OCI-LY3 (cell line): Measurements from ENCODE around the gene RNF149.
A peak's percentile ranks its signal among the peaks of the same experiment; 100 is the strongest.

Source experiments
- H2AFZ ChIP-seq: fragments of 200-600, 300-600 bp; shearing (Covaris generic); 2 replicates; pipeline ENCODE4 v1.6.0; 2014; ENCODE audit warnings: antibody characterized with exemption, low read depth, low read length
- H3K27ac ChIP-seq: fragments of 200-600, 300-600 bp; sonication (generic); 2 replicates; pipeline ENCODE4 v1.5.1; 2014; ENCODE audit warnings: mild to moderate bottlenecking, low read length, moderate library complexity, mixed read lengths
- H3K27me3 ChIP-seq: fragments of 200-600, 300-600 bp; sonication (generic); 2 replicates; pipeline ENCODE4 v1.6.1; 2014; ENCODE audit warnings: low read depth, low read length, mixed read lengths
- H3K36me3 ChIP-seq: fragments of 200-600, 300-600 bp; sonication (generic); replicated peaks from 2 replicates; pipeline ENCODE3; 2014; ENCODE audit warnings: low read depth, low read length, mixed read lengths
- H3K4me1 ChIP-seq: fragments of 300-600, 200-600 bp; sonication (generic); 2 replicates; pipeline ENCODE4 v1.6.1; 2014; ENCODE audit warnings: low read length, mixed read lengths
- H3K4me2 ChIP-seq: fragments of 200-600, 300-600 bp; sonication (generic); 2 replicates; pipeline ENCODE4 v1.6.1; 2014; ENCODE audit warnings: low read length, mixed read lengths
- H3K4me3 ChIP-seq: fragments of 300-600, 200-600 bp; sonication (generic); 2 replicates; pipeline ENCODE4 v1.5.1; 2014; ENCODE audit warnings: antibody characterized with exemption, mild to moderate bottlenecking, low read length, moderate library complexity
- H3K79me2 ChIP-seq: fragments of 300-600, 200-600 bp; shearing (Covaris generic); 2 replicates; pipeline ENCODE4 v1.6.1; 2014; ENCODE audit warnings: mild to moderate bottlenecking, low read length, mixed read lengths
- H3K9ac ChIP-seq: fragments of 300-600, 200-600 bp; shearing (Covaris generic); 2 replicates; pipeline ENCODE4 v1.6.0; 2014; ENCODE audit warnings: mild to moderate bottlenecking, low read length, moderate library complexity
- H3K9me3 ChIP-seq: fragments of 200-600, 300-600 bp; shearing (Covaris generic); 2 replicates; pipeline ENCODE4 v1.6.1; 2014; ENCODE audit warnings: low read length, mixed read lengths; ENCODE audit not compliant: insufficient read depth
- H4K20me1 ChIP-seq: fragments of 200-600, 300-600 bp; sonication (generic); 2 replicates; pipeline ENCODE4 v1.6.1; 2016; ENCODE audit warnings: low read length, mixed read lengths; ENCODE audit not compliant: insufficient read depth
- EZH2phosphoT487 ChIP-seq: fragments of 200-600 bp; shearing (Covaris generic); IDR thresholded peaks from 2 replicates; pipeline ENCODE4 v1.6.1; 2018; ENCODE audit warnings: antibody characterized with exemption, mixed run types, low read depth
- TF ChIP-seq, protein P1 (sequence below): fragments of 200-600, 300-600 bp; sonication (generic); IDR thresholded peaks from 2 replicates; pipeline ENCODE4 v1.5.1; 2014; ENCODE audit warnings: antibody characterized with exemption, low read length, low read depth

The RNF149 gene

DNA sequence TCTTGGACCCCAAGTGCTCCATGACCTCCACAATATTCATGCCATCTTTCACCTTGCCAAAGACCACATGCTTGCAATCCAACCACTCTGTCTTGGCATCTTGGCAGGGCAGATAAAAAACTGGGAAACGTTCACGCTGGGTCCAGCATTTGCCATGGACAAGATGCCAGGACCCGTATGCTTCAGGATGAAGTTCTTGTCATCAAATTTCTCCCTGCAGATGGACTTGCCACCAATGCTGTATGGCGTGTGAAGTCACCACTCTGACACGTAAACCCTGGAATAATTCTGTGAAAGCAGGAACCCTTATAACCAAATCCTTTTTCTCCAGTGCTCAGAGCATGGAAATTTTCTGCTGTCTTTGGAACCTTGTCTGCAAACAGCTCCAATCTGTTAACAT lies 34.4 kb downstream of the RNF149 start:
- no peaks in the 10 kb centered on the region for H3K9me3 ChIP-seq
- no peaks in the 10 kb centered on the region for H3K79me2 ChIP-seq
- TF ChIP-seq, protein P1, sequence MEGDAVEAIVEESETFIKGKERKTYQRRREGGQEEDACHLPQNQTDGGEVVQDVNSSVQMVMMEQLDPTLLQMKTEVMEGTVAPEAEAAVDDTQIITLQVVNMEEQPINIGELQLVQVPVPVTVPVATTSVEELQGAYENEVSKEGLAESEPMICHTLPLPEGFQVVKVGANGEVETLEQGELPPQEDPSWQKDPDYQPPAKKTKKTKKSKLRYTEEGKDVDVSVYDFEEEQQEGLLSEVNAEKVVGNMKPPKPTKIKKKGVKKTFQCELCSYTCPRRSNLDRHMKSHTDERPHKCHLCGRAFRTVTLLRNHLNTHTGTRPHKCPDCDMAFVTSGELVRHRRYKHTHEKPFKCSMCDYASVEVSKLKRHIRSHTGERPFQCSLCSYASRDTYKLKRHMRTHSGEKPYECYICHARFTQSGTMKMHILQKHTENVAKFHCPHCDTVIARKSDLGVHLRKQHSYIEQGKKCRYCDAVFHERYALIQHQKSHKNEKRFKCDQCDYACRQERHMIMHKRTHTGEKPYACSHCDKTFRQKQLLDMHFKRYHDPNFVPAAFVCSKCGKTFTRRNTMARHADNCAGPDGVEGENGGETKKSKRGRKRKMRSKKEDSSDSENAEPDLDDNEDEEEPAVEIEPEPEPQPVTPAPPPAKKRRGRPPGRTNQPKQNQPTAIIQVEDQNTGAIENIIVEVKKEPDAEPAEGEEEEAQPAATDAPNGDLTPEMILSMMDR, result no peak
- TF ChIP-seq EZH2phosphoT487, result no peak
- H3K36me3 ChIP-seq, result peaks cover 16% of the 10 kb centered on the region
- no peak overlapping the region for H2AFZ ChIP-seq
- H3K4me1 ChIP-seq, result peaks cover 16% of the 10 kb centered on the region
- no peak overlapping the region for H3K4me3 ChIP-seq
- H3K27ac ChIP-seq, result no peak overlapping the region
- no peak overlapping the region for H3K4me2 ChIP-seq
- no peaks in the 10 kb centered on the region for H4K20me1 ChIP-seq
- H3K27me3 ChIP-seq, result peaks cover 4% of the 10 kb centered on the region; the same call in 1 of the 2 replicates
- no peak overlapping the region for H3K9ac ChIP-seq

DNA sequence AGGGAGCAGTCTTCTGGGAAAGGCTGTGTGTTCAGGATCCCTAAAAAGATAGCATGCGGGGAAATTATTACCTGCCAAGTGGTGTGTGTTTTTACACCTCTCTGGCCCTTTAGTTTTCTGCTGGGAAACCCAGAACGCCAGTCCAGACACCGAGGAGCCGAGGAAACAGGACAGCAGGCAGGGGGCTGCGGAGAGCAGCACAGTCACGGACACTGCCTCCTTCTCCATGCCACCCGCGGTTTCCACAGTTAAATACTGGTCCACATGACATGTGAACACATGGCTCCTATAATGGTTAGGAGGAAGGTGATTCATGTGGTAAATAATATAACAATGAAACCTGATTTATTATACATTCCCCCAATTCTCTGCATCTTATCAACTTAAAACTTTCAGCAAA lies 35.4 kb downstream of the RNF149 start:
- Histone ChIP-seq H2AFZ (no peak overlapping the region), H3K4me2 (peak overlapping the region; percentile 67), H4K20me1 (no peaks in the 10 kb centered on the region), H3K36me3 (peaks cover 27% of the 10 kb centered on the region), H3K4me1 (peaks cover 19% of the 10 kb centered on the region), H3K9ac (no peak overlapping the region), H3K9me3 (no peaks in the 10 kb centered on the region), H3K27ac (peak overlapping the region; percentile 64), H3K27me3 (0 out of 2 replicates have a peak, but pooled peaks cover 4% of the 10 kb centered on the region), H3K4me3 (no peak overlapping the region), H3K79me2 (no peaks in the 10 kb centered on the region)
- no peak for TF ChIP-seq EZH2phosphoT487
- TF ChIP-seq, protein P1, result no peak

DNA sequence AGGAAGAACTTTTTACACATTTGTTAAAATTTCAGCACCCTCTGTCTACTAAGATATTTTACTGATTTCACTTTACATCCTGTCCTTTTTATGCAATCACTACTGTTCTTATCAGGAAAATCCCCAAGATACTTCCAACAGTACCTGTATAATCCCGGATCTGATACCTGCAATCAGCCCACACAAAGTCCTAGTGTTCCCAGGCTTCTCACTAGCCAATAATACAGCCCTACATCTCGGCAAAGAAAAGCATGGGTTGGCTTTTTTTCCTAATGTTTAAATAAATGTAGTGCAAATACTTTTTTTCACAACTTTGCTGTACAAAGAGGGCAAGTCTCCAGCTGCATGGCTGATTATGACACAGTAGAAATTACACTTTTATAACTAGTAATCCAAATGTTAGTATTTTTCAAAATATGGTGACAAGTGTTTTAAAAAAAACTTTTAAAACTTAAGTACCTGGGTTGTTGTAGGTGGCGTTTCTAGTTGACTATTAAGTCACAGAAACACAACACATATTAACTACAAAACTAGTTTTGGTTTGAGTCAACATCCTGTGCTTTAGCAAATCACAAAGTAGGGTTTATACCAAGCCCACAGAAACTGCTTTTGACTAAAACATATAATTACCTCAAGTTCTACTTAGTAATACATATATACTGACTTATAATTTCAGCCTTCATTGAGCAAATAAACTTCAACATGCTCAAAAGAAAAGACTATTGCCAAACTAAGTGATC lies 36.3 kb downstream of the RNF149 start:
- H3K36me3 ChIP-seq, result peaks cover 30% of the 10 kb centered on the region
- TF ChIP-seq EZH2phosphoT487, result no peak
- TF ChIP-seq, protein P1, result no peak

DNA sequence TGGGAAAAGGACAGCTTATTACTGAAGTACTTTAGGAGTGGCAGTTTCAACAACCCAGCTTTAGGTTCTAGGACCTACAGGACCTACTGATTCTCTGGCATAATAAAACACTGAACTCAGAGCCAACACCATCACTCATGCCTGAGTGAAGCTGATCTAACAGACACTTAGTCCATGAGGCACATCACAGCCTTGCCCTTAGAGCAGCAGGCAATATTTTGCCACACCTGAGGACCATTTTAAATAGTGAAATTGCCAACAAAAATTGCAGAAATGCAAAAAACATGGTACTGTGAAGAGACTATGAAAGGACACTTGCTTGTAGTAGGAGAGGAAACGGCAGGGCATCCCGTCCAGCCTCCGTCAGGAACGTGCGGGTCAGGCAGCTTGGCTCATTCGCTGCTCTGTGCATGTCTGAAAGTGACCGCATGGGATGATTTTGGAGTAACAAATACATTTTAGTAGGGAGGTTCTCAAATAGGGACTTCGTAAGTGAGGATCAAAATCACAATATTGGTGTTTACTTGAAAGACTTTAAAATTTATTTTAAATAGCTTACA lies 37.7 kb downstream of the RNF149 start:
- no peaks in the 10 kb centered on the region for H3K9me3 ChIP-seq
- no peak overlapping the region for H3K4me3 ChIP-seq
- no peaks in the 10 kb centered on the region for H3K79me2 ChIP-seq
- no peak overlapping the region for H3K27ac ChIP-seq
- H3K4me1 ChIP-seq, result peaks cover 28% of the 10 kb centered on the region
- no peaks in the 10 kb centered on the region for H4K20me1 ChIP-seq
- H3K9ac ChIP-seq, result no peak overlapping the region
- H3K36me3 ChIP-seq, result peaks cover 41% of the 10 kb centered on the region
- H3K4me2 ChIP-seq, result no peak overlapping the region
- no peaks in the 10 kb centered on the region for H3K27me3 ChIP-seq
- no peak overlapping the region for H2AFZ ChIP-seq
- TF ChIP-seq EZH2phosphoT487, result no peak
- TF ChIP-seq, protein P1, result no peak

More for the DNA sequence above, 36.3 kb downstream of the RNF149 start:
- Histone ChIP-seq H3K79me2 (no peaks in the 10 kb centered on the region), H3K4me3 (peak overlapping the region; percentile 37), H3K27ac (peak overlapping the region; percentile 64), H3K9ac (peak overlapping the region; percentile 6; the same call in 1 of the 2 replicates), H3K4me1 (peaks cover 28% of the 10 kb centered on the region), H3K4me2 (peak overlapping the region; percentile 67), H2AFZ (no peak overlapping the region), H3K27me3 (0 out of 2 replicates have a peak, but pooled peaks cover 4% of the 10 kb centered on the region), H3K9me3 (no peaks in the 10 kb centered on the region), H4K20me1 (no peaks in the 10 kb centered on the region)
